H54 (cell line): ENCODE data around the gene E2F4.

Source experiments
- DNase-seq: peaks from one replicate; pipeline ENCODE4 v3.0.0; 2011; ENCODE audit warnings: low spot score, mixed read lengths; ENCODE audit not compliant: insufficient read length
- FAIRE-seq: peaks from 3 replicates; lab custom pipeline; 2011; peaks lifted over from hg19 to GRCh38; lab: Jason Lieb, UNC
- POLR2A ChIP-seq: IDR thresholded peaks from 2 replicates; pipeline ENCODE4 v1.6.1; 2011; ENCODE audit warnings: low read depth, mild to moderate bottlenecking, low read length

Gene E2F4

GRCh38 chr16:67151431-67152097 lies 40.4 kb upstream of the E2F4 start:
- no peak for FAIRE-seq
- DNase-seq, result no peak
- TF ChIP-seq POLR2A, result no peak

GRCh38 chr16:67154578-67155294 lies 37.2 kb upstream of the E2F4 start:
- TF ChIP-seq POLR2A, result no peak
- FAIRE-seq (no peak), DNase-seq (no peak)

- TF ChIP-seq POLR2A, result no peak
- DNase-seq (peak; percentile 87), FAIRE-seq (no peak)
These were observed 36.4 kb upstream of the E2F4 start for GRCh38 chr16:67155295-67156142.

- no peak for DNase-seq
- no peak for FAIRE-seq
- TF ChIP-seq POLR2A, result no peak
These were observed 35.7 kb upstream of the E2F4 start for GRCh38 chr16:67156143-67156844.

GRCh38 chr16:67157106-67157748 lies 34.7 kb upstream of the E2F4 start:
- DNase-seq, result no peak
- FAIRE-seq, result no peak
- TF ChIP-seq POLR2A, result no peak

GRCh38 chr16:67157892-67158635 lies 33.9 kb upstream of the E2F4 start:
- no peak for TF ChIP-seq POLR2A
- DNase-seq, result no peak
- FAIRE-seq, result no peak

GRCh38 chr16:67158637-67159600 lies 33.0 kb upstream of the E2F4 start:
- DNase-seq, result no peak
- FAIRE-seq, result no peak
- no peak for TF ChIP-seq POLR2A

GRCh38 chr16:67161595-67162058 lies 30.3 kb upstream of the E2F4 start:
- DNase-seq (no peak), FAIRE-seq (no peak)
- TF ChIP-seq POLR2A, result no peak

- TF ChIP-seq POLR2A, result no peak
- FAIRE-seq (no peak), DNase-seq (peak; percentile 72)
These were observed 29.3 kb upstream of the E2F4 start for GRCh38 chr16:67162506-67163163.

GRCh38 chr16:67163164-67163998 lies 28.6 kb upstream of the E2F4 start:
- TF ChIP-seq POLR2A, result no peak
- FAIRE-seq (no peak), DNase-seq (no peak)
